Adrenal gland (tissue), 5 donors: Measurements from ENCODE around the gene C1orf116.

Experiments used
- CTCF ChIP-seq, 6 experiments: fragments of 450-650 bp in 4 of 6; fragments of 200-600 bp in 2 of 6; sonication (generic) in 1 of 6; IDR thresholded peaks; 1 replicate in 5 of 6; 2 replicates in 1 of 6; pipeline versions ENCODE4 v1.5.1 to v1.8.0; 2016 to 2021; ENCODE audit warnings: antibody characterized with exemption in 6 of 6, mild to moderate bottlenecking in 2 of 6, moderate library complexity in 1 of 6
- POLR2A ChIP-seq, 2 donors: fragments of 450-650 bp; IDR thresholded peaks; one replicate each; pipeline ENCODE4 v1.6.1; 2017; ENCODE audit warnings: antibody characterized with exemption in 2 of 2, mild to moderate bottlenecking in 2 of 2, moderate library complexity in 1 of 2
- donor health status: DM: no; HTN: no; CAD: no.

DNA sequence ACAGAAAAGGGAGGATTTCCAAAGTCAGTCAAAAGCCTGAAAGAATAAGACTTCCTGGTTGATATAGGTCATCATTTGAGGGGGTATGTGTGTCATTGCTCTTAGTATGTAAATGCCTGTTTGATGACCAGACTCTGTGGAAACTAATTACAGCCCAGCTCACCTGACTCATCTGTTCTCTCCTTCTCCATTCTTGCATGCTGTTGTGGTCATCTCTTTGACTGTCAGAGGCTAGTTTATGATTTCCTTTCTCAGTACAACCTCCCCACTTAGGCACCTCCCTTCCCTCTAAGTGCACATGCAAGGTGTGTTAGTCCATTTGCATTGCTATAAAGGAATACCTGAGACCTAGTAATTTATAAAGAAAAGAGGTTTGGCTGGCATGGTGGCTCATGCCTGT is 2.4 kb upstream of the C1orf116 start:
- TF ChIP-seq CTCF (IDR thresholded peaks at IDR 0.05) (no peak), POLR2A (IDR thresholded peaks at IDR 0.05) (no peak)
